Measurements from ENCODE around the gene JSRP1. TPM values are rescaled to one million over a fixed set of nuclear protein-coding genes. Genes with fewer than 3 reads are reported as not detected.

JSRP1 gene
- total RNA-seq, 1 donor from 2014 or later = not detected

DNA sequence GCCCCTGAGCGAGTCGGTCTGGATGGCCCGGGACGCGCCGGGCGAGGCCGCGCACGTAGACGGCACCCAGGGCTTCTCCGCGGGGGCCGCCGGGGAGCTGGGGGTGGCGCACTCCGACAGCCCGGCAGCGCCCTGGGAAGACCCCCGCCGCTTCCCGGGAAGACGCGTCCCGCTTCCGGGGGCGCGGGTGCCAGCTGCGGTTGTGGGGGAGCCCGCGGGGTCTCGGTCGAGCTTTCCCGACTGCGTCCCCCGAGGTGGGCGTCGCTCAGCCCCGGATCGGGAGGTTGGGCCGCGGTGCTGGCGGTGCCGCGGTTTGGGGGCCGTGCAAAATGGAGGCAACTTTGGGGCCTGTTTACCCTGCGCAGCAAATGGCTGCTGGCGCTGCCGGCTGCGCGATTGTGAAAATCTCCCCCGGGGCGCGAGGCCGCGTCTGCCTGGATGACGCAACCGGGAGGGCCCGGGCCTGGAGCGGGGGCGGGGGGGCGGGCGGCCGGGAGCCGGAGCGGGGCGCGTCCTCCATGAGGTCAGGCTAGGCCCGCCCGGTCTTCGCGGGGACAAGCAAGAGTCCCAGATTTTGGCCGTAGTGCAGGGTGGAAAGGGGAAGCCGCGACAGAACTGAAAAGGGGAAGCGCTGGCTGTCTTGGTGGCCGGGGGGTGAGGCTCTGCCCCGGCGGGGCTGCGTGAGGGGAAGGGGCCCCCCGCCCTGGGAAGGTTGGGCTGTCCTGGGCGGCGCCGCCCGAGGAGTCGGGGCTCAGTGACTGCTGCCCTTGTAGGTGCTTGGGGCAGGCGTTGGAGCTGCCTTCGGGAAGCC lies 14.4 kb upstream of the JSRP1 start:
- DNase-seq (ENCODE audit: missing footprints) = peak; percentile 95
- intact Hi-C loops (cut with DNase I) = loop anchor here (2.0 kb wide), 1 partner anchor 120 kb away; the partner anchor contains the start of gene AP3D1
- ATAC-seq = peak; percentile 53

DNA sequence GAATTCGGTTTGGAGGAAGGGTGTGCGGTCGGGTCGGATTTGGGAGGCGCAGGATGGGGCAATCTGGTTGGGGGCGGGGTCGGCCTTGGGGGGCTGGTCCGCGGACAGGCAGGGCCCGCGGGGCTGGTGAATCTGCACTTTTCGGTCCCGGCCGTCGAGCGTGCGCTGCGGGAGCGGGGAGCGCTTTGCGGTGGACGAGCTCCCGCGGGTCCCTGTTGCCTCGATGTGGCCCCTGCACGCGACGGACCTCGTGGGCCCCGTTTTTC lies 13.9 kb upstream of the JSRP1 start:
- intact Hi-C loops (cut with DNase I) = loop anchor here (2.0 kb wide), 1 partner anchor 119 kb away; the partner anchor contains the start of gene AP3D1
- ATAC-seq (peak; percentile 32), DNase-seq (ENCODE audit: missing footprints) (peak; percentile 84)

DNA sequence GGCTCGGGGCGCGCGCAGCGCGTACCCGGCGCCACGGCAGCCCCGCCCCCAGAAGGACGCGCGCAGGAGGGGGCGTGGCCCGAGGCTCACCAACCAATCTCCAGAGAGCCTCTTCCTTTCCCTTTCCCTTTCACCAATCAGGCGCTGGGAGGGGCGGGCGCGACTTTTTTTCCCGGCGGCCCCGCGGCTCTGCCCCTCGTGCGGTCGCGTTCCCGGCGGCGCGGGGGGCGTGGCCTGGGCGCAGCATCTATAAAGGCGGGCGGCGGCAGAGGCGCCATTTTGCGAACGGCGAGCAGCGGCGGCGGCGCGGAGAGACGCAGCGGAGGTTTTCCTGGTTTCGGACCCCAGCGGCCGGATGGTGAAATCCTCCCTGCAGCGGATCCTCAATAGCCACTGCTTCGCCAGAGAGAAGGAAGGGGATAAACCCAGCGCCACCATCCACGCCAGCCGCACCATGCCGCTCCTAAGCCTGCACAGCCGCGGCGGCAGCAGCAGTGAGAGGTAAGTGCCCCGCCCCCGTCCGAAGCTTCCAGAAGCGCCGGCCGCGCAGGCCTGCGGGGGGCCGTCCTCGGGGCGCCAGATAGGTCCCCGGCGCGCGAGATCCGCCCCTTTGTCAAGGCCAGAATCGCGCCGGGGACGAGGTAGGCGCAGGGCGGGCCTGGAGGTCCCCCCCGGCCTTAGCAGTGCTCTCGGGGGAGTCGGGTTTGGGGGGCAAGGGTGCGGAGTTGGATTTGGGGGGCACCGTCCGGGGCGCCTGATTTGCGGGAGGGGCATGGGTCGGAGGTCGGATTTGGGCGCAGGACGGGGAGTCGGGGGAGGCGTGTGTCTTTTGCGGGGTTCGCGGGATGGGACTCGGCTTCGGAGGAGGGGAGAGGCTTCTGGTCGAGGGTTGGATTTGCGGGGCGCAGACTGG lies 13.3 kb upstream of the JSRP1 start:
- DNase-seq (ENCODE audit: missing footprints) (peak; percentile 99), ATAC-seq (peak; percentile 91)
- intact Hi-C loops (cut with DNase I) = loop anchor here (2.0 kb wide), 2 partner anchors 33 to 119 kb away; partner anchors contain the start of genes AP3D1, PLEKHJ1 and SF3A2

DNA sequence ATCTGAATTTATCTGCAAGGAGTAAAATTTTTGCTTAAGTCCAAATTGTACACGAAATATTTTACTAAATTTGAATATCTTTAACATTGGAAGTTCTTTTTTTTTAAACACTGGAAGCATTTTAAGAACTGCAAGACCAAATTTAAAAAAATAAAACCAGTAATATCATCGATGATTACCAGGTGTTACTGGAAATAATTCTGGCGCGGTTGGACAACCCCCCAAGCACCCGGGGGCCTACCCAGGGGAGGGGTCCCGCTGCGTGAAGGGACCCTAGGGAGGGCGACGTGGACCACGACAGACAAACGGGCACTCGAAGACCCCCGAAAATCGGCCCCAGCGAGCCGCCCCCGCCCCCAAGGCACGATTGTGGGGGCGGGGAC lies 12.6 kb upstream of the JSRP1 start:
- ATAC-seq (no peak), DNase-seq (ENCODE audit: missing footprints) (peak; percentile 72)
- intact Hi-C loops (cut with DNase I) = loop anchor here (2.0 kb wide), 1 partner anchor 32 kb away; the partner anchor contains the start of genes PLEKHJ1 and SF3A2

DNA sequence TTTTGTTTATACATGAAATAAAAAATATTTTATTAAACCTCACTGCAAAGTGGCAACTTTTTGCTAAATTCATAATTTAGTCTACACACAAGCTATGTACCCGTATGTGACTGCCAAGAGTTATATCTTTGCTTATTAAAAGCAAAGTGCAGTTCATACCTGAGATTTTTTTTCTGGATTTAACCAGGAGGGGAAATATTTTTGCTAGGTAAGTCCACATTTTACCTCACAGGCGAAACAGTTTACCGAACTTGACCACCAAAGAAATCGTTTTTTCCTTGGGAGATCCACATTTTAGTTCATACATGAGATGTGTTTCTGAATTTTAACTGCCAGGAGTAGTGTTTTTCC lies 12.2 kb upstream of the JSRP1 start:
- ATAC-seq (no peak), DNase-seq (ENCODE audit: missing footprints) (no peak)
- intact Hi-C loops (cut with DNase I) = loop anchor here (2.0 kb wide), 1 partner anchor 32 kb away; the partner anchor contains the start of genes PLEKHJ1 and SF3A2

DNA sequence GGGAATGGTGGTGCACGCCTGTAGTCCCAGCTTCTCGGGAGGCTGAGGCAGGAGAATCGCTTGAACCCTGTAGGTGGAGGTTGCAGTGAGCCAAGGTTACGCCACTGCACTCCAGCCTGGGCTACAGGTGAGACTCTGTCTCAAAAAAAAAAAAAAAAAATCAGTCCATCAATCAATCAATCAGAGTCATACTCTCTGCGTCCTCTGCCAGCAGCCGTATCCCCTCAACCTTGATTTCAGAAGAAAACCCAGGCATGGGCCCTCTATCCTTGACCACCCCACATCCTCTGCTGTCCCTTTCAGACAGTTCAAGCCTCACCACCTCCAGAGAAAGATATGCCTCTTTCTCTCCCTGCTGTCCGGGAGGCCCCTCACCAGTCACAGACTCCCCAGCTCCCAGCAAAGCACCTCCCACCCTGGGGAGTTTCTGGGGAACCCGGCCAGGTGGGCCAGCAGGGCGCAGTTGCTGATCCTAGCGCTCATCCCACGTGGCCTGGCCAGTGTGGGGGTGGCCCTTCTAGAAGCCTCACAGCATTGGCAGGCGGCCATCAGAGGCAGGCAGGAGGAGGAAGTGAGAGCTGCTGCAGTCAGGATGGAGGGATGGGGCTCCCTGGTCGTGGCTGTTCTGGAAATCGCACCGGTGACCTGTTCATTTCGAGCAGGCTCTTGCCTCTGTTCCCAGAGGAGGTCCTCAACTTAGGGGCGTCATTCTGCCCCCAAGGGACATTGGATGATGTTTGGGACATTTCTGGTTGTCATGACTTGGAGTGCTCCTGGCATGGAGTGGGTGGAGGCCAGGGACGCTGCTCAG lies 10.2 kb upstream of the JSRP1 start:
- intact Hi-C loops (cut with DNase I) = no loop called here
- no peak for ATAC-seq
- peak; percentile 96 for DNase-seq (ENCODE audit: missing footprints)

DNA sequence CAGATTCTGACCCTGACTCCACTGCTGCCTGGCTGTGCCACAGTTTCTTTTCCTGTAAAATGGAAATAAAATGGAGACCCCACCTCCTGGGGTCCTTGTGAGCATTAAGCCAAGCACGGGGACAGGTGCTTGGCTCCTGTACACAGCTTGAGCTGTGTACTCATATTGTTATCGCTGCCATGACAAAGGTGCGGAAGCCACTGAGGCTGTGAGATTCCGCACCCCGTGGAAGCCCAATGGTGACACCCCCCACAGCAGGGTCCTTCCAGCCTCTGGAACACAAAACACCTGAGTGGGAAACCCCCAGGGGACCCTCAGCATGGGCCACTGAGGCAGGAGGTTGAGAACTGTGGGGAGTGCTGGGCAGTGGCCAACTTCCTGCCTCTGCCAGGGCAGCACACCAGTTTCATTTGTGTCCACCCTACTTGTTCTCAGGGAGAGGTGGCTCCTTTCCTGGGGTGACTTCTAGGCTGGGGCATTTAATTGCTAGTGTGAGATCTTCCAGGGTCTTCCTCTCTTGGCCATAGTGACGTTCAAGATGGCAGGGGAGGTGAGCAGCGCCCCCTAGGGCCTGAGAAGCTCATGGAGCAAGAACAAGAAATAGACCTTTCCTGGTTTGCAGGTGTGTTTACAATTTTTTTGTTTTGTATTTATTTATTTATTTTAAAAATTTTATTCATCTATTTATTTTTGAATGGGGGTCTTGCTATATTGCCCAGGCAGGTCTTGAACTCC lies 5.4 kb upstream of the JSRP1 start:
- ATAC-seq (no peak), DNase-seq (ENCODE audit: missing footprints) (peak; percentile 81)
- intact Hi-C loops (cut with DNase I) = no loop called here

DNA sequence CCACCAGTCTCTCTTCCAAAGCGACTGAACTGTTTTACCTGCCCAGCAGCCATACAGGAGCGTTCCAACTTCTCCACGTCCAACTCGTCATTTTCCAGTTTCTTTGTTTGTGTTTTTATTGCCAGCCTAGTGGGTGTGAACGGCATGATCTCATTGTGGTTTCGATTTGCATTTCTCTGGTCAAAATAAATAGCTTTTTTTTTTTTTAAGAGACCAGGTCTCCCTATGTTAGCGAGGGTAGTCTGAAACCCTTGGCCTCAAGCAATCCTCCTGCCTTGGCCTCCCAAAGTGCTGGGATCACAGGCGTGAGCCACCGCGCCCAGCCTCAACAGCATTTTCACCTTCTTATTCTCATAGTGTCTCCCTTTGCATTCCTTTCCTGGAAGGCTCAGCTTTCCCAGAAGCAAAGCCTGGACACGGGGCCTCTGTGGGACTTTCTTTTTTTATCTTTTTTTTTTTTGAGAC lies 4.2 kb upstream of the JSRP1 start:
- ATAC-seq (no peak), DNase-seq (ENCODE audit: missing footprints) (no peak)
- intact Hi-C loops (cut with DNase I) = no loop called here

DNA sequence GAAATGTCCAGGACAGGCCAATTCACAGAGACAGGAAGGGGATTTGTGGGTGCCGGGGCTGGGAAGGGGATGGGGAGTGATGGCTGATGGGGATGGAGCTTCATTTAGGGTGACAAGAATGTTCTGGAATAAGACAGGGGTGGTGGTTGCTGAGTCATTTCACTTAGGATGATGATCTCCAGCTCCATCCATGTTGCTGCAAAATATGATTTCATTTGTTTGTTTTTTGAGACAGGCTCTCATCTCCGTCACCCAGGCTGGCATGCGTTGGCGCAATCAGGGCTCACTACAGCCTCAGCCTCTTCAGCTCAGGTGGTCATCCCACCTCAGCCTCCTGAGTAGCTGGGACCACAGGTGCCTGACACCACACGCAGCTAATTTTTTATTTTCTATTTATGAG lies 3.1 kb upstream of the JSRP1 start:
- no peak for ATAC-seq
- intact Hi-C loops (cut with DNase I) = no loop called here
- DNase-seq (ENCODE audit: missing footprints) = no peak

DNA sequence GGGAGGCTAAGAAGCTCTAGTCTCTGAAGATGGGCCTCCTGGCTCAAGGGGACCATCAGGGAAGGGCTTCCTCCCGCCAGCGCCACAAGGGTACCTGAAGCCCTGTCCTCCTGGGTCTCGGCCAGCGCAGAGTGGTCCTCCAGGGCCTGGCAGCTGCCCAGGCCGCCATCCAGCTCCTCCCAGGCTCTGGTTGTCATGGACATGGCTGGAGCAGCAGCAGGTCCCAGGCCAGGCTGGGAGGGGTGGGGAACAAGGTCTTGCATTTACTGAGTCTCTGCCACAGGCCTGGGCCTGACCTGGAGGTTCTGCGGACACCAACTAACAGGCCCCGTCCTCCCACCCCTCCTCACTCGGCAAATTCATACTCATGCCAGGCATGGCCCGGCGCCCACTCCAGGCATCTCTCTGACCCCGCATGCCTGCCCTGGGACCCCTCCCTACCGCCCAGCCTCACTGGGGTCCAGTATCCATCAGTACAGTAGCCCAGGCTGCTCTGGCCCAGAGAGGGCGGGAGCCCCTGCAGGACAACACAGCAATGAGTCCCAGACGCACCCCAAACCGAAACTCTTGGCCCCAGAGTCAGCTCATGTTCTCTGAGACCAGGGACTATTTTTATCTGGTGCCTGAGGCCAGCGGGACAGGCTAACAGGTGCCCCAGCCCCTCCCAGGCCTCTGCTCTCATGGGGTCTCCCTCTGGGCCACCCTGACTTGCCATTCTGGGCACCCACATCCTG lies 938 bp downstream of the JSRP1 start:
- ATAC-seq (no peak), DNase-seq (ENCODE audit: missing footprints) (peak; percentile 16)
- intact Hi-C loops (cut with DNase I) = no loop called here

DNA sequence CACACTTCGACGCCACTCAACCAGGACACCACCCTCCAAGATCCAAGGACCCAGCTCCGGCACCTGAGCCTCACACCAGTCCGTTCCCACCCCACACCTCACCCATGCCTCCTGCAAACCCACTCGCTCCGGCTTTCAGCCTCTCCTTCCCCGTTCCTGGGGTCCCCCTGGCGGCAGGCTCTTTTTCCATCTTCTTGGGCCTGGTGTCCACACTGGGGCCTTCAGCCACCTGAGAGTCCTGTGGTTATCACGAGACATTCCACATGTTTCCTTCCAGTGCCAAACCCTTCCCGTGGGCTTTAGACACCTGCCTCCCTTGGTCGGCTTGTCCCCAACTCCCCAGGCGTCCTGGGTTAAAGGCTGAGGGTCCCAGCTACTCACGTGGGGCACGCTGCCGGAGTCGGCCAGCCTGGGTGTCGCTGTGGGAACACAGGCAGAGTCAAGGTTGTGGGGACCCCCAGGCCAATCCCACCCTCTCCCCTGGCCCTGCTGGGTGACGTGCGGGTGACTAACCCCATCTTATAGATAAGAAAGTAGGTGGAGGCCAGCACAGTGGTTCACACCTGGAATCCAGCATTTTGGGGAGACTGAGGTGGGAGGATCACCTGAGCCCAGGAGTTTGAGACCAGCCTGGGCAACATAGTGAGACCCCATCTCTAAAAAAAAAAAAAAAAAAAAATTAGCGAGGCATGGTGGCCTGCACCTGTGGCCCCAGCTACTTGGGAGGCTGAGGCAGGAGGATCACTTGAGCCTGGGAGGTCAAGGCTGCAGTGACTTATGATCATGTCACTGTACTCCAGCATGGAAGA lies 1.9 kb downstream of the JSRP1 start:
- DNase-seq (ENCODE audit: missing footprints) = no peak
- intact Hi-C loops (cut with DNase I) = no loop called here
- ATAC-seq = no peak

DNA sequence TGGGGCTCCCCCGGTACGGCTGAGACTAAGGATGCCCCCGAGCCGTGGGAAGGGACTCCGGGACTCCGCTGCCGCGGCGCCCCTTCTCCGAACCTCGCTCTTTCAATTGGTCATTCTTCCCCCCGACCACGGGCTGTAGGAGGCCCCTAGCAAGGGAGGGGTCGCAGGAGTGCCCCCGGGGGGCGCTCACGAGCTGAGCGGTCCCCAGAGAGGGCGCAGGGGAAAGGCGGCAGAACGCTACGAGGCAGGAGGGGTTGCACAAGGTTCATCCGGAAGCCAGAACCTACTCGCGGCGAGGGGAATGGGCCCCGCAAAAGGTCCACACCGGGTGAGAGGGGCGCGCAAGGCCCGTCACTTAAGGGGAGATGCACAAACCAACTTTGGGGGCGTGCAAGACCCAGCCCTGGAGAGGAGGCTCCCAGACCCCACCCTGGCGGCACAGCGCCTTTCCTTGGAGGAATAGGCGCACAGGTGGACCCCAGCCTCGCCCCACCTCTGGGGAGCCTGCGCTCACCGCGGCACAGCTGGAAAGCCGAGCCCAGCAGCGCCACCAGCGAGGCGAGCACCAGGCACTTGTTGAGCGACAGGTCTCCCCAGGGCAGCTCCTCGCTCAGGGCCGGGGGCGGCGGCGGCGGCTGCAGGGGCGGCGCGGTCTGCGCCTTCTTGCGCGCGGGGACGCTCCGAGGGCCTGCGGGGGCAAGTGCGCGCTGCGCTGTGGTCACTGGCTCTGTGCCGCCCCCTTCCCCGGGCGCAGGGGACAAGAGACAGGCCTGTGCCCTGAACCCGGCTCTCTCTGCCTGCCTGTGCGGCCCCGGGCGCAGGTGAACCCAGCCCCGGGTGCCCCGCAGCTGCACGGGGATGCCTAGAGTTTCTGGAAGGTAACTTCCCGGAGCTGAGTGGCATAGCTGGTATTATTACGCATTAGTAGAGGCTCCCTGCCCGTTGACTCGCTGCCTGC lies 2.8 kb downstream of the JSRP1 start:
- intact Hi-C loops (cut with DNase I) = no loop called here
- no peak for ATAC-seq
- no peak for DNase-seq (ENCODE audit: missing footprints)

DNA sequence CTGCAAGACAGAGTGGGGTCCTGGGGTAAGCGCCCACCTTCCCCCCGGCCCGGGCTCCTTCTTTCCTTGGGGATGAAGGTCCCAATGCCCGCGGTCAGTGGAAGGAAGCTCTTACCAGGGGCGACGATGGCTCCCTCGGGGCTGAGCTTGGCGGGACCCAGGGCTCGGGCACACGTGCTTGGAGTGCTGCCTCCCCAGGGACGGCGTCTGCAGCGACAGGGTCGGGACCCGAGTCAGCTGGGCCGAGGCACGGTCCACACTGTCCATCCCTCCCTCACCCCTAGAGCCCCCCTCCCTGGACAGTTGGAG lies 3.5 kb downstream of the JSRP1 start:
- ATAC-seq (no peak), DNase-seq (ENCODE audit: missing footprints) (no peak)
- intact Hi-C loops (cut with DNase I) = no loop called here

DNA sequence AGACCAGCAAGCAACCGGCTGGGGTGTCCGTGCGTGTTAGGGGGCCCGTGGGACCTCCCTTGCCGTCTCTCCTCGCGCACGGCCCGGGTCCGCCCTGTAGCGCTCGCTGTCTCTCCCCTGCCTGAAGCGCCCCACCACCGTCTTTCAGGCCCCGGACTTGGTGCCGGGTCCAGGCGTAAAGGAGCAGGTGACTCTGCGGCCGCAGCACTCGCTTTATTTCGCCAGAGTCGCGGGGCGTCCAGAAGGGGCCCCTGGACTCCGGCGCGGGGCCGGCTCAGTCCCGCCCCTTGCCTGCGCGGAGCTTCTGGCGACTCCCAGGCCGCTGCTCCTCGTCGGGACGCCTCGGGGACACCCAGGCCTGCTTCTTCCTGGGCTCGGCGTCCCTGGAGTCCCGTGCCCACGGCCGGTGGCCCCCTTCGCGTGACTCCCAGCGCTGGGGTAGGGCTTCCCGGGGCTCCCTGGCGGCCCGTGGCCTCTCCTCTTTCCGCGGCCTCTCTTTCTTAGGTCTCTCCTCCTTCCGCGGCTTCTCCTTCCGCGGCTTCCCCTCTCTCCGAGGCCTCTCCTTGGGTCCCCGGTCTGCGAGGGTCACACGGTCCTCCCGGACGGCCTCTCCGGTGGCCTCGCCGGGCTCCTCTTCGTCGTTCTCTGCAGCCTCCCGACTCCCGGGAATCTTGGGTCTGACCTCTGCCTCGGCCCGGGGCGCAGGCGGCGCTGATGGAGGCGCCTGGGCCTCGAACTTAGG lies 4.0 kb downstream of the JSRP1 start:
- intact Hi-C loops (cut with DNase I) = no loop called here
- no peak for DNase-seq (ENCODE audit: missing footprints)
- no peak for ATAC-seq

Data from Right ventricle myocardium inferior (tissue), 1 donor.